GM12878 (cell line): ENCODE data around the gene AKAP13. TPM values are rescaled to one million over a fixed set of nuclear protein-coding genes. Genes with fewer than 3 reads are reported as not detected.
A peak's percentile ranks its signal among the peaks of the same experiment; 100 is the strongest.

Experiments used
- ATAC-seq: fragments of 200-7000 bp; cut with Tn5 transposase; 3 replicates; pipeline ENCODE4 v1.9.1; 2020; ENCODE audit warnings: mild to moderate bottlenecking, moderate library complexity
- BruUV-seq: library from RNA; stranded (reverse); fragments of 400-500 nt; replicated peaks from 2 replicates; lab custom pipeline; 2021; lab: Mats Ljungman, UMichigan
- CTCF ChIA-PET: fragments of 300-600 bp; sonication (Branson Sonifier 250); formaldehyde crosslinking; extraction: SDS; loops from one replicate; lab custom pipeline; 2021; ENCODE audit warnings: inconsistent platforms; lab: Yijun Ruan, JAX
- POLR2A ChIA-PET: fragments of 350-600 bp; formaldehyde crosslinking; extraction: SDS; loops from one replicate; lab custom pipeline; 2021; ENCODE audit warnings: inconsistent platforms; lab: Charles Lee
- RAD21 ChIA-PET: fragments of 300-600 bp; sonication (Branson Sonifier 250); formaldehyde crosslinking; loops from one replicate; lab custom pipeline; 2023; ENCODE audit warnings: antibody characterized with exemption; ENCODE audit not compliant: unreplicated experiment; lab: Charles Lee
- SMC1A ChIA-PET: fragments of 300-600 bp; sonication (Branson Sonifier 250); formaldehyde crosslinking; loops from one replicate; lab custom pipeline; 2023; ENCODE audit not compliant: unreplicated experiment, uncharacterized antibody; lab: Charles Lee
- DNase-seq: peaks from one replicate; pipeline ENCODE4 v3.0.0-alpha.2; 2011; ENCODE audit warnings: low read depth, low spot score
- FAIRE-seq: peaks from 3 replicates; lab custom pipeline; 2011; peaks lifted over from hg19 to GRCh38; lab: Jason Lieb, UNC
- H2AFZ ChIP-seq: 2 replicates; pipeline ENCODE4 v1.6.0; 2011; ENCODE audit warnings: low read depth, low read length, control low read depth; ENCODE audit not compliant: control insufficient read depth
- H3K27ac ChIP-seq: 2 replicates; pipeline ENCODE4 v1.5.1; 2011; ENCODE audit warnings: control low read depth; ENCODE audit not compliant: control insufficient read depth, insufficient read depth
- H3K27me3 ChIP-seq, 2 experiments: replicated peaks in 1 of 2; 2 replicates each; pipeline versions ENCODE4 v1.6.0 to v1.6.1; 2011; ENCODE audit warnings: low read length in 1 of 2; ENCODE audit not compliant: control insufficient read depth in 2 of 2, insufficient read depth in 2 of 2
- H3K36me3 ChIP-seq, 2 experiments: 2 replicates each; pipeline ENCODE4 v1.5.1; 2011; ENCODE audit warnings: low read length in 1 of 2; ENCODE audit not compliant: control insufficient read depth in 2 of 2, insufficient read depth in 2 of 2
- H3K4me1 ChIP-seq: 2 replicates; pipeline ENCODE4 v1.6.1; 2011; ENCODE audit warnings: mild to moderate bottlenecking, low read length, moderate library complexity, mixed read lengths; ENCODE audit not compliant: control insufficient read depth, insufficient read depth
- H3K4me2 ChIP-seq: 2 replicates; pipeline ENCODE4 v1.6.0; 2011; ENCODE audit warnings: control low read depth; ENCODE audit not compliant: control insufficient read depth, insufficient read depth
- H3K4me3 ChIP-seq: fragments of 200-600 bp; sonication (generic); 2 replicates; pipeline ENCODE4 v1.5.1; 2016
- H3K79me2 ChIP-seq: 2 replicates; pipeline ENCODE4 v1.6.0; 2011; ENCODE audit warnings: low read length; ENCODE audit not compliant: control insufficient read depth, insufficient read depth
- H3K9ac ChIP-seq: 2 replicates; pipeline ENCODE4 v1.8.0; 2011; ENCODE audit warnings: low read length, control low read depth, mixed read lengths; ENCODE audit not compliant: control insufficient read depth, insufficient read depth
- H3K9me3 ChIP-seq: replicated peaks from 3 replicates; pipeline ENCODE4 v1.5.1; 2011; ENCODE audit warnings: mild to moderate bottlenecking, low read length; ENCODE audit not compliant: control insufficient read depth, insufficient read depth
- H4K20me1 ChIP-seq: 2 replicates; pipeline ENCODE4 v1.6.0; 2011; ENCODE audit not compliant: control insufficient read depth, insufficient read depth
- CHD2 ChIP-seq: IDR thresholded peaks from 2 replicates; pipeline ENCODE4 v1.6.1; 2011; ENCODE audit warnings: low read depth, low read length, improper control_type of control experiment, borderline replicate concordance
- DPF2 ChIP-seq: fragments of 450-650 bp; IDR thresholded peaks from 2 replicates; pipeline ENCODE4 v1.6.1; 2017; ENCODE audit warnings: mild to moderate bottlenecking
- GATAD2B ChIP-seq: fragments of 450-650 bp; conservative IDR thresholded peaks from 2 replicates; pipeline ENCODE4 v1.6.1; 2017; ENCODE audit warnings: low read depth, mild to moderate bottlenecking, moderate library complexity
- HDAC2 ChIP-seq: fragments of 200-600 bp; sonication (generic); IDR thresholded peaks from 2 replicates; pipeline ENCODE4 v1.6.1; 2017
- IKZF1 ChIP-seq: fragments of 450-650 bp; conservative IDR thresholded peaks from 2 replicates; pipeline ENCODE4 v1.6.1; 2017; ENCODE audit warnings: antibody characterized with exemption, mild to moderate bottlenecking
- POU2F2 ChIP-seq: IDR thresholded peaks from 3 replicates; pipeline ENCODE4 v1.6.1; 2011; ENCODE audit warnings: low read depth, mild to moderate bottlenecking, low read length, borderline replicate concordance
- RFX5 ChIP-seq: IDR thresholded peaks from 2 replicates; pipeline ENCODE4 v1.6.1; 2011; ENCODE audit warnings: low read depth, low read length, improper control_type of control experiment
- RUNX3 ChIP-seq: IDR thresholded peaks from 2 replicates; pipeline ENCODE4 v1.6.1; 2012; ENCODE audit warnings: low read length, inconsistent platforms
- SP1 ChIP-seq: IDR thresholded peaks from one replicate; pipeline ENCODE4 v1.6.1; 2011; ENCODE audit warnings: low read depth, low read length
- STAT1 ChIP-seq: fragments of 450-650 bp; conservative IDR thresholded peaks from 2 replicates; pipeline ENCODE4 v1.6.1; 2014; ENCODE audit warnings: antibody characterized with exemption, mild to moderate bottlenecking
- TARDBP ChIP-seq: IDR thresholded peaks from 2 replicates; pipeline ENCODE4 v1.6.1; 2016; ENCODE audit warnings: borderline replicate concordance
- TBL1XR1 ChIP-seq: IDR thresholded peaks from 2 replicates; pipeline ENCODE4 v1.6.1; 2012; ENCODE audit warnings: low read depth, low read length, improper control_type of control experiment
- WRNIP1 ChIP-seq: IDR thresholded peaks from 2 replicates; pipeline ENCODE4 v1.6.1; 2011; ENCODE audit warnings: low read depth, low read length, improper control_type of control experiment, borderline replicate concordance
- YY1 ChIP-seq: IDR thresholded peaks from 2 replicates; pipeline ENCODE4 v1.6.1; 2011; ENCODE audit warnings: low read depth, mild to moderate bottlenecking, low read length
- WGBS: methylation state at CpG from one replicate; pipeline ENCODE4 v1.1.6; 2016; ENCODE audit warnings: low lambda C conversion rate; ENCODE audit not compliant: insufficient replicate concordance, insufficient coverage; ENCODE audit errors: missing lambda C conversion rate; 5-methylcytosine and 5-hydroxymethylcytosine counted together
- in situ Hi-C: fragments of 300-500 bp; cut with MboI; formaldehyde crosslinking; loops from 9 replicates; pipeline ENCODE4 v1.14.3; 2018; ENCODE audit warnings: mixed read lengths
- intact Hi-C: fragments of 100-400 bp; cut with micrococcal nuclease; formaldehyde crosslinking; loops from one replicate; pipeline ENCODE4 v1.14.2; 2022; ENCODE audit not compliant: unreplicated experiment
- polyA plus RNA-seq, 11 experiments: library from polyadenylated mRNA; depleted of rRNA in 4 of 11; unstranded in 6 of 11; stranded (reverse) in 5 of 11; fragments of >200 nt; fragmentation: Nextera tagmentation in 4 of 11; fragmentation: Illumina TruSeq in 1 of 11; extraction: Ambion mirVana in 4 of 11; extraction: Trizol in 1 of 11; gene quantifications; 1 replicate in 1 of 11; 2 replicates in 10 of 11; pipeline versions ENCODE4 v1.2.1 to v1.2.3, GENCODE V29; 2011 to 2016; ENCODE audit warnings: inconsistent platforms in 2 of 11, missing spikeins in 2 of 11, low read depth in 1 of 11
- total RNA-seq, 4 experiments: library from RNA; depleted of rRNA in 3 of 4; stranded (reverse); fragments of >200 nt in 3 of 4; fragmentation: Illumina TruSeq in 1 of 4; extraction: Trizol in 1 of 4; gene quantifications; 2 replicates each; pipeline versions ENCODE4 v1.2.1 to v1.2.3, GENCODE V29; 2013 to 2021
- TF ChIP-seq, protein P1 (sequence below): IDR thresholded peaks from 2 replicates; pipeline ENCODE4 v1.6.1; 2012; ENCODE audit warnings: mild to moderate bottlenecking, low read depth, low read length
- TF ChIP-seq, protein P2 (sequence below): fragments of 450-650 bp; IDR thresholded peaks from 2 replicates; pipeline ENCODE4 v1.6.1; 2018; ENCODE audit warnings: borderline replicate concordance, mild to moderate bottlenecking; ENCODE audit not compliant: partially characterized antibody

The AKAP13 gene
- total and polyA plus RNA-seq, 10 of the 15 experiments (the other 5 are each of a cell fraction or from before 2014, with no cell fraction given), result 14.4 to 74.9 (median 55.1) TPM

DNA sequence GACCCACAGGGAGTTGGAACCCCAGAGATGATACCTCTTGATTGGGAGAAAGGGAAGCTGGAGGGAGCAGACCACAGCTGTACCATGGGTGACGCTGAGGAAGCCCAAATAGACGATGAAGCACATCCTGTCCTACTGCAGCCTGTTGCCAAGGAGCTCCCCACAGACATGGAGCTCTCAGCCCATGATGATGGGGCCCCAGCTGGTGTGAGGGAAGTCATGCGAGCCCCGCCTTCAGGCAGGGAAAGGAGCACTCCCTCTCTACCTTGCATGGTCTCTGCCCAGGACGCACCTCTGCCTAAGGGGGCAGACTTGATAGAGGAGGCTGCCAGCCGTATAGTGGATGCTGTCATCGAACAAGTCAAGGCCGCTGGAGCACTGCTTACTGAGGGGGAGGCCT is 201.1 kb downstream of the AKAP13 start (continued):
- TF ChIP-seq YY1 (no peak), TARDBP (no peak), SP1 (no peak)

DNA sequence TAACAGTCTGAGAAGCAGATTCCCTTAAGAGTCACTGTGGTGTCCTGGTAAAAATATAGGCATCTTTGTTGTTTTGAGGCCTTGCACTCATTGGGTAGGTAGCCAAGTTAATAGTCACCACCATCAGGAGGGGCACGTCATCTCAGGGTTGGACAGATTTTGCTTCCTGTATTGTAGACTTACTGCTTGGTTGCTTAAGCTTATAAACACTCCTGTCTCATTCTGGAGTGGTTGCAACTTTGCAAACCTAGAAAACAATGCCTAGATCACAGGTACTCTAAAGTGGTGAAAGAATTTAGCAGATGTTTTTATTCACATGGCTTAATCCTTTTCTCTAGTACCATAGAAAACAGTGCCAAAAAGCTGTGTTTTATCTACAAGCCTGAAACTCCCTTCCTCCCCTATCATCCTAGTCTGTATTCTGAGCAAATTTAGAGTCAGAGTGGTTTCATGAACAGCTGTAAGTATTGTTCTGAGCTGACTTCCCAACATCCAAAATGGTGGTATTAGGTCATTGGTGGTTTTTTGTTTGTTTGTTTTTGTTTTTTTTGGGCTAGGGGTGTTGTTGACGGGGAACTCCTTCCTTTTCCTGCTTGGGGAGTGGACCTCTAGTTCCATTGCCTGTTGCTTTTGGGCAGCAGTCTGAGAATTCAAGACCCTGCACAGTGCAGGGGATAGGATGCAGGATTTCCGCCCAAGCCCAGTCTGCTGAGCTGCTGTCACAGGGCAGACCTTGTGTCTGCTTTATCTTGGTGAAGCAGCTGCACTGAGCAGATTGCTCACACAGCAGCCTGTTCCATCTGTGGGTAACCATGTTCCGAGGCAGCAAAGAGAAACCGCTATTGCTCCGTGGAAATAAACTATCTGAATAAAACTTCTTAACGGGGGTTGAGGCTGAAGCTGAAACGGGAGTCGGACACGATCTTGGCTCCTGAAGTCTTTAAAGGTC is 202.0 kb downstream of the AKAP13 start:
- peak overlapping the region; percentile 82 for H3K27ac ChIP-seq
- peak overlapping the region; percentile 63 for H3K4me3 ChIP-seq
- peak overlapping the region; percentile 12; the same call in 1 of the 2 replicates for H2AFZ ChIP-seq
- DNase-seq, result peak; percentile 34
- H3K4me2 ChIP-seq, result peak overlapping the region; percentile 90
- intact Hi-C loops, result loop anchor here (5.0 kb wide), 3 partner anchors 110 to 285 kb away; no protein-coding TSS in a partner anchor
- H3K27me3 ChIP-seq, result no peaks in the 10 kb centered on the region
- WGBS, result under 1% methylated on average over 10 of the region's 10 CpGs
- peak; percentile 51 for ATAC-seq
- ChIA-PET POLR2A (interaction anchor here (0.6 to 0.9 kb wide), 3 partner anchors 38 to 251 kb away, joined by 3 read pairs; no protein-coding TSS in a partner anchor), SMC1A (interaction anchor here (0.8 to 3.8 kb wide), 15 partner anchors 22 to 170 kb away, joined by 3 to 16 read pairs (median 3); no protein-coding TSS in a partner anchor), CTCF (interaction anchor here (0.6 to 2.3 kb wide), 11 partner anchors 9 to 286 kb away, joined by 3 to 5 read pairs (median 3); no protein-coding TSS in a partner anchor), RAD21 (interaction anchor here (0.5 to 1.8 kb wide), 12 partner anchors 9 to 202 kb away, joined by 3 to 8 read pairs (median 3); partner anchors contain the start of gene AKAP13)
- peak; percentile 41 for FAIRE-seq
- H3K36me3 ChIP-seq, result peaks cover 10 to 16% of the 10 kb centered on the region in 2 experiments
- no peaks in the 10 kb centered on the region for H3K9me3 ChIP-seq
- in situ Hi-C loops, result no loop called here
- peaks cover 63% of the 10 kb centered on the region for H3K4me1 ChIP-seq
- H3K79me2 ChIP-seq, result peaks cover 30% of the 10 kb centered on the region
- peak overlapping the region; percentile 71 for H3K9ac ChIP-seq
- BruUV-seq, result no TSS peak
- no peaks in the 10 kb centered on the region for H4K20me1 ChIP-seq
- TF ChIP-seq GATAD2B, result no peak
- no peak for TF ChIP-seq DPF2
- TF ChIP-seq, protein P1, sequence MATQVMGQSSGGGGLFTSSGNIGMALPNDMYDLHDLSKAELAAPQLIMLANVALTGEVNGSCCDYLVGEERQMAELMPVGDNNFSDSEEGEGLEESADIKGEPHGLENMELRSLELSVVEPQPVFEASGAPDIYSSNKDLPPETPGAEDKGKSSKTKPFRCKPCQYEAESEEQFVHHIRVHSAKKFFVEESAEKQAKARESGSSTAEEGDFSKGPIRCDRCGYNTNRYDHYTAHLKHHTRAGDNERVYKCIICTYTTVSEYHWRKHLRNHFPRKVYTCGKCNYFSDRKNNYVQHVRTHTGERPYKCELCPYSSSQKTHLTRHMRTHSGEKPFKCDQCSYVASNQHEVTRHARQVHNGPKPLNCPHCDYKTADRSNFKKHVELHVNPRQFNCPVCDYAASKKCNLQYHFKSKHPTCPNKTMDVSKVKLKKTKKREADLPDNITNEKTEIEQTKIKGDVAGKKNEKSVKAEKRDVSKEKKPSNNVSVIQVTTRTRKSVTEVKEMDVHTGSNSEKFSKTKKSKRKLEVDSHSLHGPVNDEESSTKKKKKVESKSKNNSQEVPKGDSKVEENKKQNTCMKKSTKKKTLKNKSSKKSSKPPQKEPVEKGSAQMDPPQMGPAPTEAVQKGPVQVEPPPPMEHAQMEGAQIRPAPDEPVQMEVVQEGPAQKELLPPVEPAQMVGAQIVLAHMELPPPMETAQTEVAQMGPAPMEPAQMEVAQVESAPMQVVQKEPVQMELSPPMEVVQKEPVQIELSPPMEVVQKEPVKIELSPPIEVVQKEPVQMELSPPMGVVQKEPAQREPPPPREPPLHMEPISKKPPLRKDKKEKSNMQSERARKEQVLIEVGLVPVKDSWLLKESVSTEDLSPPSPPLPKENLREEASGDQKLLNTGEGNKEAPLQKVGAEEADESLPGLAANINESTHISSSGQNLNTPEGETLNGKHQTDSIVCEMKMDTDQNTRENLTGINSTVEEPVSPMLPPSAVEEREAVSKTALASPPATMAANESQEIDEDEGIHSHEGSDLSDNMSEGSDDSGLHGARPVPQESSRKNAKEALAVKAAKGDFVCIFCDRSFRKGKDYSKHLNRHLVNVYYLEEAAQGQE, result no peak
- TF ChIP-seq POU2F2, result 0 out of 3 replicates have a peak, but pooled peaks have one; percentile 12
- TF ChIP-seq IKZF1, result no peak
- TF ChIP-seq RFX5, result no peak
- no peak for TF ChIP-seq TBL1XR1
- TF ChIP-seq, protein P2, sequence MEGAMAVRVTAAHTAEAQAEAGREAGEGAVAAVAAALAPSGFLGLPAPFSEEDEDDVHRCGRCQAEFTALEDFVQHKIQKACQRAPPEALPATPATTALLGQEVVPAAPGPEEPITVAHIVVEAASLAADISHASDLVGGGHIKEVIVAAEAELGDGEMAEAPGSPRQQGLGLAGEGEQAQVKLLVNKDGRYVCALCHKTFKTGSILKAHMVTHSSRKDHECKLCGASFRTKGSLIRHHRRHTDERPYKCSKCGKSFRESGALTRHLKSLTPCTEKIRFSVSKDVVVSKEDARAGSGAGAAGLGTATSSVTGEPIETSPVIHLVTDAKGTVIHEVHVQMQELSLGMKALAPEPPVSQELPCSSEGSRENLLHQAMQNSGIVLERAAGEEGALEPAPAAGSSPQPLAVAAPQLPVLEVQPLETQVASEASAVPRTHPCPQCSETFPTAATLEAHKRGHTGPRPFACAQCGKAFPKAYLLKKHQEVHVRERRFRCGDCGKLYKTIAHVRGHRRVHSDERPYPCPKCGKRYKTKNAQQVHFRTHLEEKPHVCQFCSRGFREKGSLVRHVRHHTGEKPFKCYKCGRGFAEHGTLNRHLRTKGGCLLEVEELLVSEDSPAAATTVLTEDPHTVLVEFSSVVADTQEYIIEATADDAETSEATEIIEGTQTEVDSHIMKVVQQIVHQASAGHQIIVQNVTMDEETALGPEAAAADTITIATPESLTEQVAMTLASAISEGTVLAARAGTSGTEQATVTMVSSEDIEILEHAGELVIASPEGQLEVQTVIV, result no peak
- TF ChIP-seq CHD2, result no peak
- no peak for TF ChIP-seq WRNIP1
- TF ChIP-seq SP1, result no peak
- TF ChIP-seq HDAC2, result no peak
- no peak for TF ChIP-seq STAT1
- peak; percentile 87 for TF ChIP-seq RUNX3
